A673 (cell line): ENCODE measurements around the gene VPS41. TPM values are rescaled to one million over a fixed set of nuclear protein-coding genes. Genes with fewer than 3 reads are reported as not detected.

Experiments used
- BruUV-seq: library from RNA; stranded (reverse); fragments of 400-500 nt; replicated peaks from 2 replicates; lab custom pipeline; 2021; lab: Mats Ljungman, UMichigan
- CTCF ChIA-PET: fragments of 300-600 bp; sonication (Branson Sonifier 250); formaldehyde crosslinking; loops from one replicate; lab custom pipeline; 2022; ENCODE audit warnings: antibody characterized with exemption; lab: Charles Lee
- POLR2A ChIA-PET: fragments of 300-600 bp; sonication (Branson Sonifier 250); formaldehyde crosslinking; loops from one replicate; lab custom pipeline; 2022; ENCODE audit warnings: antibody characterized with exemption; ENCODE audit not compliant: low non-redundant PET; lab: Charles Lee
- DNase-seq: peaks from one replicate; pipeline ENCODE4 v3.0.0-alpha.2; 2015; ENCODE audit warnings: low spot score
- H3K27ac ChIP-seq: fragments of 200-600 bp; sonication (generic); 2 replicates; pipeline ENCODE4 v1.5.1; 2016; ENCODE audit warnings: mixed run types, low read depth, mild to moderate bottlenecking, mixed read lengths, antibody characterized with exemption, low read length; ENCODE audit not compliant: poor library complexity, severe bottlenecking
- H3K27me3 ChIP-seq: fragments of 200-600 bp; sonication (generic); replicated peaks from 2 replicates; pipeline ENCODE4 v1.6.1; 2017; ENCODE audit warnings: mixed run types, low read depth, mild to moderate bottlenecking, mixed read lengths, antibody characterized with exemption, low read length; ENCODE audit not compliant: insufficient read depth, poor library complexity
- H3K36me3 ChIP-seq: fragments of 200-600 bp; sonication (generic); 2 replicates; pipeline ENCODE4 v1.6.1; 2016; ENCODE audit warnings: mixed run types, mild to moderate bottlenecking, mixed read lengths, antibody characterized with exemption, low read length; ENCODE audit not compliant: insufficient read depth, poor library complexity, severe bottlenecking
- H3K4me1 ChIP-seq: fragments of 200-600 bp; sonication (generic); 2 replicates; pipeline ENCODE4 v1.6.1; 2017; ENCODE audit warnings: mixed run types, mild to moderate bottlenecking, mixed read lengths, antibody characterized with exemption, low read length; ENCODE audit not compliant: insufficient read depth, poor library complexity, severe bottlenecking
- H3K4me3 ChIP-seq: fragments of 200-600 bp; sonication (generic); 2 replicates; pipeline ENCODE4 v1.5.1; 2016; ENCODE audit warnings: low read depth, mixed run types, mild to moderate bottlenecking, mixed read lengths, low read length; ENCODE audit not compliant: poor library complexity, severe bottlenecking
- H3K9me3 ChIP-seq: fragments of 200-600 bp; sonication (generic); 2 replicates; pipeline ENCODE4 v1.6.1; 2016; ENCODE audit warnings: mixed run types, low read depth, mild to moderate bottlenecking, mixed read lengths, antibody characterized with exemption, low read length; ENCODE audit not compliant: poor library complexity, severe bottlenecking
- CTCF ChIP-seq: fragments of 300-800, 200-600 bp; sonication (generic); conservative IDR thresholded peaks from 2 replicates; pipeline ENCODE4 v1.5.1; 2017; ENCODE audit warnings: low read depth, mild to moderate bottlenecking, antibody characterized with exemption, low read length, moderate library complexity, mixed read lengths
- EZH2 ChIP-seq: fragments of 200-600 bp; sonication (generic); IDR thresholded peaks from 2 replicates; pipeline ENCODE4 v1.6.1; 2017; ENCODE audit warnings: borderline replicate concordance, low read depth, mild to moderate bottlenecking, mixed read lengths, antibody characterized with exemption, low read length; ENCODE audit not compliant: poor library complexity, severe bottlenecking
- intact Hi-C: fragments of 100-400 bp; cut with micrococcal nuclease; formaldehyde crosslinking; loops from one replicate; pipeline ENCODE4 v1.10.0; 2022; ENCODE audit not compliant: unreplicated experiment
- total RNA-seq: library from RNA; stranded (reverse); gene quantifications from 2 replicates; pipeline ENCODE4 v1.2.3, GENCODE V29; 2021

The VPS41 gene
- total RNA-seq, 1 experiment from 2014 or later = 45.8 TPM

GRCh38 chr7:38839851-38840250 is 69.1 kb downstream of the VPS41 start:
- TF ChIP-seq CTCF (no peak), EZH2 (no peak)
- DNase-seq = no peak
- Histone ChIP-seq H3K27ac (no peak overlapping the region), H3K4me3 (no peak overlapping the region), H3K9me3 (no peaks in the 10 kb centered on the region), H3K4me1 (no peaks in the 10 kb centered on the region), H3K27me3 (no peaks in the 10 kb centered on the region), H3K36me3 (no peaks in the 10 kb centered on the region)
- intact Hi-C loops = no loop called here
- ChIA-PET CTCF (no interaction called here), POLR2A (no interaction called here)
- no TSS peak for BruUV-seq

GRCh38 chr7:38838725-38839385 is 70.1 kb downstream of the VPS41 start:
- Histone ChIP-seq H3K27ac (no peak overlapping the region), H3K36me3 (no peaks in the 10 kb centered on the region), H3K4me3 (no peak overlapping the region), H3K4me1 (no peaks in the 10 kb centered on the region), H3K27me3 (no peaks in the 10 kb centered on the region), H3K9me3 (no peaks in the 10 kb centered on the region)
- no TSS peak for BruUV-seq
- TF ChIP-seq CTCF (no peak), EZH2 (no peak)
- CTCF ChIA-PET = no interaction called here
- DNase-seq = no peak
- intact Hi-C loops = no loop called here
- POLR2A ChIA-PET = no interaction called here

GRCh38 chr7:38834357-38834756 is 74.6 kb downstream of the VPS41 start:
- ChIA-PET POLR2A (no interaction called here), CTCF (no interaction called here)

More at GRCh38 chr7:38834357-38834756, 74.6 kb downstream of the VPS41 start:
- intact Hi-C loops = no loop called here
- no peaks in the 10 kb centered on the region for H3K27me3 ChIP-seq
- no peaks in the 10 kb centered on the region for H3K9me3 ChIP-seq
- H3K4me3 ChIP-seq = no peak overlapping the region
- no peaks in the 10 kb centered on the region for H3K4me1 ChIP-seq
- no peaks in the 10 kb centered on the region for H3K36me3 ChIP-seq
- TF ChIP-seq CTCF (no peak), EZH2 (no peak)
- DNase-seq = no peak
- H3K27ac ChIP-seq = no peak overlapping the region
- BruUV-seq = no TSS peak
